HG03064 (cell line): ENCODE measurements around the gene DSE.

ENCODE experiments used
- ATAC-seq: cut with Tn5 transposase; IDR thresholded peaks from one replicate; pipeline ENCODE4 v1.9.1; 2021; ENCODE audit warnings: low read depth; ENCODE audit not compliant: unreplicated experiment

DSE gene

GRCh38 chr6:116406678-116407345 lies 36.1 kb downstream of the DSE start:
- no peak for ATAC-seq

- peak; percentile 38 for ATAC-seq
Measured at GRCh38 chr6:116408491-116408890, 37.7 kb downstream of the DSE start.

GRCh38 chr6:116409756-116410155 lies 39.0 kb downstream of the DSE start:
- peak; percentile 59 for ATAC-seq

- ATAC-seq, result no peak
Measured at GRCh38 chr6:116411284-116411623, 40.5 kb downstream of the DSE start.

- ATAC-seq, result no peak
Measured at GRCh38 chr6:116412270-116412669, 41.5 kb downstream of the DSE start.

- no peak for ATAC-seq
Measured at GRCh38 chr6:116413357-116413756, 42.6 kb downstream of the DSE start.

- ATAC-seq, result no peak
Measured at GRCh38 chr6:116417661-116418060, 46.9 kb downstream of the DSE start.

GRCh38 chr6:116419069-116419786 lies 48.5 kb downstream of the DSE start:
- no peak for ATAC-seq

GRCh38 chr6:116420341-116420740 lies 49.6 kb downstream of the DSE start:
- no peak for ATAC-seq

GRCh38 chr6:116422238-116422637 lies 51.5 kb downstream of the DSE start:
- no peak for ATAC-seq

- ATAC-seq, result no peak
Measured at GRCh38 chr6:116424001-116424400, 53.3 kb downstream of the DSE start.

- ATAC-seq, result no peak
Measured at GRCh38 chr6:116426551-116426950, 55.8 kb downstream of the DSE start.

- ATAC-seq, result no peak
Measured at GRCh38 chr6:116429111-116429510, 58.4 kb downstream of the DSE start.

- no peak for ATAC-seq
Measured at GRCh38 chr6:116430860-116431259, 60.1 kb downstream of the DSE start.

GRCh38 chr6:116431964-116432595 lies 61.3 kb downstream of the DSE start:
- ATAC-seq, result no peak

GRCh38 chr6:116433206-116433712 lies 62.5 kb downstream of the DSE start:
- ATAC-seq, result no peak

GRCh38 chr6:116434056-116434725 lies 63.4 kb downstream of the DSE start:
- ATAC-seq, result no peak

GRCh38 chr6:116436586-116436985 lies 65.8 kb downstream of the DSE start:
- ATAC-seq, result no peak

GRCh38 chr6:116437656-116438055 lies 66.9 kb downstream of the DSE start:
- ATAC-seq, result no peak

GRCh38 chr6:116438590-116439448 lies 68.1 kb downstream of the DSE start:
- ATAC-seq, result no peak
